Suprapubic skin (tissue), 4 donors: ENCODE data around the gene TMEM52.

ENCODE experiments used
- CTCF ChIP-seq, 2 donors: fragments of 200-600 bp in 1 of 2; fragments of 450-650 bp in 1 of 2; sonication (generic) in 1 of 2; IDR thresholded peaks; one replicate each; pipeline ENCODE4 v1.5.1; 2016 to 2019; ENCODE audit warnings: antibody characterized with exemption in 2 of 2, mild to moderate bottlenecking in 1 of 2, moderate library complexity in 1 of 2
- EP300 ChIP-seq: sonication (generic); formaldehyde crosslinking; IDR thresholded peaks from one replicate; pipeline ENCODE4 v1.6.1; 2017; ENCODE audit warnings: antibody characterized with exemption
- POLR2A ChIP-seq, 2 donors: fragments of 450-650 bp; IDR thresholded peaks; one replicate each; pipeline ENCODE4 v1.6.1; 2017; ENCODE audit warnings: antibody characterized with exemption in 2 of 2, mild to moderate bottlenecking in 2 of 2, moderate library complexity in 2 of 2
- POLR2AphosphoS5 ChIP-seq, 3 donors: sonication (generic); formaldehyde crosslinking; IDR thresholded peaks; one replicate each; pipeline ENCODE4 v1.6.1; 2017; ENCODE audit warnings: antibody characterized with exemption in 3 of 3

GRCh38 chr1:1964811-1965210 is 45.7 kb upstream of the TMEM52 start:
- TF ChIP-seq CTCF (IDR thresholded peaks at IDR 0.05) (no peak), POLR2A (IDR thresholded peaks at IDR 0.05) (no peak), EP300 (no peak), POLR2AphosphoS5 (IDR thresholded peaks at IDR 0.05) (no peak)
